Natural killer cell treated with Interleukin-12 subunit alpha and Interleukin-12 subunit beta and Interleukin-15 and Interleukin-18, amount 100 ng/mL, for 72 hours (primary cell): ENCODE results near the gene UPF1. TPM values are rescaled to one million over a fixed set of nuclear protein-coding genes. Genes with fewer than 3 reads are reported as not detected.
"Not testable (repeated sequence)": the region's sequence is repeated elsewhere in the genome, so short reads cannot be mapped to it uniquely, and the experiment has no call there.

Source experiments
- ATAC-seq, 2 donors: fragments of 150-1000 bp; cut with Tn5 transposase in 1 of 2; sonication (Bioruptor Pico), chemical (Tn5 transposase) in 1 of 2; 2 replicates each; pipeline ENCODE4 v1.10.0; 2021
- DNase-seq: peaks from one replicate; pipeline ENCODE4 v3.0.0; 2022; ENCODE audit warnings: low spot score
- H3K27ac Mint-ChIP-seq, 2 donors: 1 replicate in 1 of 2; 2 replicates in 1 of 2; pipeline ENCODE4 v1.8.0; 2022; ENCODE audit warnings: mixed read lengths in 2 of 2, mild to moderate bottlenecking in 1 of 2, moderate library complexity in 1 of 2
- H3K27me3 Mint-ChIP-seq, 2 donors: 1 replicate in 1 of 2; 2 replicates in 1 of 2; pipeline ENCODE4 v1.8.0; 2022; ENCODE audit warnings: mixed read lengths in 2 of 2
- H3K36me3 Mint-ChIP-seq: one replicate; pipeline ENCODE4 v1.8.0; 2022; ENCODE audit warnings: mixed read lengths
- H3K4me1 Mint-ChIP-seq, 2 donors: 1 replicate in 1 of 2; 2 replicates in 1 of 2; pipeline ENCODE4 v1.8.0; 2022; ENCODE audit warnings: low read depth in 2 of 2, mixed read lengths in 2 of 2, mild to moderate bottlenecking in 1 of 2
- H3K4me3 Mint-ChIP-seq: one replicate; pipeline ENCODE4 v1.8.0; 2022; ENCODE audit warnings: mixed read lengths
- H3K9me3 Mint-ChIP-seq: 2 replicates; pipeline ENCODE4 v1.8.0; 2022; ENCODE audit warnings: mixed read lengths
- total RNA-seq, 2 donors: library from RNA; stranded (reverse); gene quantifications; one replicate each; pipeline ENCODE4 v1.2.3, GENCODE V29; 2022

UPF1 gene
- total RNA-seq, 2 donors from 2014 or later: 104 to 150 TPM

GRCh38 chr19:18807861-18808331 is 23.9 kb upstream of the UPF1 start:
- H3K27me3 Mint-ChIP-seq: peaks cover 4 to 7% of the 10 kb centered on the region in 2 donors
- ATAC-seq (peak; percentile 24 to 31), DNase-seq (no peak)
- H3K4me1 Mint-ChIP-seq: peaks cover 4 to 5% of the 10 kb centered on the region in 2 donors
- H3K4me3 Mint-ChIP-seq: no peak overlapping the region
- H3K36me3 Mint-ChIP-seq: no peaks in the 10 kb centered on the region
- H3K9me3 Mint-ChIP-seq: no peaks in the 10 kb centered on the region
- H3K27ac Mint-ChIP-seq: no peak overlapping the region

- peaks cover 4 to 7% of the 10 kb centered on the region in 2 donors for H3K27me3 Mint-ChIP-seq
- no peak for DNase-seq
- H3K4me1 Mint-ChIP-seq: peaks cover 4 to 5% of the 10 kb centered on the region in 2 donors
- no peak overlapping the region for H3K4me3 Mint-ChIP-seq
- ATAC-seq: no peak
- H3K36me3 Mint-ChIP-seq: no peaks in the 10 kb centered on the region
- no peak overlapping the region for H3K27ac Mint-ChIP-seq
- no peaks in the 10 kb centered on the region for H3K9me3 Mint-ChIP-seq
These were observed 22.4 kb upstream of the UPF1 start for GRCh38 chr19:18809149-18809868.

GRCh38 chr19:18811638-18812037 is 20.1 kb upstream of the UPF1 start:
- not testable (repeated sequence) for H3K27ac Mint-ChIP-seq, ATAC-seq, DNase-seq, H3K36me3 Mint-ChIP-seq, H3K9me3 Mint-ChIP-seq, H3K4me3 Mint-ChIP-seq, H3K4me1 Mint-ChIP-seq, H3K27me3 Mint-ChIP-seq

- no peaks in the 10 kb centered on the region for H3K9me3 Mint-ChIP-seq
- no peak overlapping the region for H3K27ac Mint-ChIP-seq
These were observed 17.7 kb upstream of the UPF1 start for GRCh38 chr19:18814063-18814462.

GRCh38 chr19:18815673-18816072 is 16.1 kb upstream of the UPF1 start:
- Mint-ChIP-seq H3K27me3 (no peaks in the 10 kb centered on the region), H3K4me3 (no peak overlapping the region), H3K4me1 (no peaks in the 10 kb centered on the region), H3K36me3 (no peaks in the 10 kb centered on the region), H3K27ac (no peak overlapping the region), H3K9me3 (no peaks in the 10 kb centered on the region)
- peak in 1 of 2 donors; percentile 27 for ATAC-seq
- DNase-seq: no peak

More at GRCh38 chr19:18814063-18814462, 17.7 kb upstream of the UPF1 start:
- H3K4me1 Mint-ChIP-seq: peaks cover 4 to 5% of the 10 kb centered on the region in 2 donors
- no peak for ATAC-seq
- H3K27me3 Mint-ChIP-seq: peaks cover 4 to 7% of the 10 kb centered on the region in 2 donors
- DNase-seq: no peak
- no peaks in the 10 kb centered on the region for H3K36me3 Mint-ChIP-seq
- no peak overlapping the region for H3K4me3 Mint-ChIP-seq

- H3K9me3 Mint-ChIP-seq, DNase-seq, H3K27ac Mint-ChIP-seq, ATAC-seq, H3K4me3 Mint-ChIP-seq, H3K27me3 Mint-ChIP-seq, H3K36me3 Mint-ChIP-seq, H3K4me1 Mint-ChIP-seq: not testable (repeated sequence)
These were observed 15.1 kb upstream of the UPF1 start for GRCh38 chr19:18816645-18817044.

- Mint-ChIP-seq H3K9me3 (no peaks in the 10 kb centered on the region), H3K36me3 (no peaks in the 10 kb centered on the region), H3K27me3 (no peaks in the 10 kb centered on the region), H3K4me1 (no peaks in the 10 kb centered on the region), H3K27ac (no peak overlapping the region), H3K4me3 (no peak overlapping the region)
- ATAC-seq (no peak), DNase-seq (no peak)
These were observed 14.2 kb upstream of the UPF1 start for GRCh38 chr19:18817574-18817973.

GRCh38 chr19:18828786-18829185 is 3.0 kb upstream of the UPF1 start:
- DNase-seq: no peak
- Mint-ChIP-seq H3K4me3 (no peak overlapping the region), H3K36me3 (peaks cover under 1% of the 10 kb centered on the region), H3K27me3 (peaks cover 8% of the 10 kb centered on the region in 2 donors), H3K9me3 (no peaks in the 10 kb centered on the region), H3K4me1 (peaks cover 12% of the 10 kb centered on the region in 2 donors), H3K27ac (peak overlapping the region in 1 of 2 donors; percentile 41)
- ATAC-seq: no peak

- Mint-ChIP-seq H3K4me3 (no peak overlapping the region), H3K9me3 (no peaks in the 10 kb centered on the region), H3K27me3 (peaks cover 3 to 5% of the 10 kb centered on the region in 2 donors), H3K27ac (no peak overlapping the region), H3K36me3 (peaks cover 8% of the 10 kb centered on the region), H3K4me1 (peaks cover 26 to 29% of the 10 kb centered on the region in 2 donors)
- no peak for ATAC-seq
- no peak for DNase-seq
These were observed 1.3 kb upstream of the UPF1 start for GRCh38 chr19:18830488-18830887.

GRCh38 chr19:18832306-18833140 is 764 bp downstream of the UPF1 start:
- H3K27me3 Mint-ChIP-seq: peaks cover 0 to 4% of the 10 kb centered on the region in 2 donors

GRCh38 chr19:18833141-18833476 is 1.4 kb downstream of the UPF1 start:
- H3K4me3 Mint-ChIP-seq: peak overlapping the region; percentile 95
- ATAC-seq (no peak), DNase-seq (no peak)
- H3K9me3 Mint-ChIP-seq: no peaks in the 10 kb centered on the region
- peaks cover 0 to 4% of the 10 kb centered on the region in 2 donors for H3K27me3 Mint-ChIP-seq
- peak overlapping the region; percentile 86 to 91 for H3K27ac Mint-ChIP-seq
- H3K36me3 Mint-ChIP-seq: peaks cover 8% of the 10 kb centered on the region
- H3K4me1 Mint-ChIP-seq: peaks cover 44 to 47% of the 10 kb centered on the region in 2 donors

More at GRCh38 chr19:18832306-18833140, 764 bp downstream of the UPF1 start:
- Mint-ChIP-seq H3K36me3 (peaks cover 8% of the 10 kb centered on the region), H3K9me3 (no peaks in the 10 kb centered on the region), H3K4me3 (peak overlapping the region; percentile 95), H3K4me1 (peaks cover 38 to 42% of the 10 kb centered on the region in 2 donors), H3K27ac (peak overlapping the region; percentile 86 to 91)
- DNase-seq (no peak), ATAC-seq (peak; percentile 64)

GRCh38 chr19:18833849-18834643 is 2.3 kb downstream of the UPF1 start:
- Mint-ChIP-seq H3K4me1 (peaks cover 44 to 55% of the 10 kb centered on the region in 2 donors), H3K9me3 (no peaks in the 10 kb centered on the region), H3K4me3 (peak overlapping the region; percentile 95), H3K36me3 (peaks cover 8% of the 10 kb centered on the region), H3K27ac (peak overlapping the region; percentile 86 to 91), H3K27me3 (no peaks in the 10 kb centered on the region)
- DNase-seq: no peak
- no peak for ATAC-seq

- no peak for DNase-seq
- ATAC-seq: no peak
- Mint-ChIP-seq H3K9me3 (no peaks in the 10 kb centered on the region), H3K4me3 (peak overlapping the region; percentile 95), H3K36me3 (peaks cover 8% of the 10 kb centered on the region), H3K27me3 (no peaks in the 10 kb centered on the region), H3K4me1 (peaks cover 44 to 55% of the 10 kb centered on the region in 2 donors), H3K27ac (peak overlapping the region; percentile 86 to 91)
These were observed 2.9 kb downstream of the UPF1 start for GRCh38 chr19:18834644-18834984.
